GM21528 (cell line): ENCODE measurements around the gene OR6B2.
"Not testable (repeated sequence)": the region's sequence is repeated elsewhere in the genome, so short reads cannot be mapped to it uniquely, and the experiment has no call there.

Experiments
- ATAC-seq: cut with Tn5 transposase; IDR thresholded peaks from one replicate; pipeline ENCODE4 v1.9.1; 2021; ENCODE audit warnings: mild to moderate bottlenecking, moderate library complexity; ENCODE audit not compliant: unreplicated experiment, low FRiP score

Gene OR6B2

DNA sequence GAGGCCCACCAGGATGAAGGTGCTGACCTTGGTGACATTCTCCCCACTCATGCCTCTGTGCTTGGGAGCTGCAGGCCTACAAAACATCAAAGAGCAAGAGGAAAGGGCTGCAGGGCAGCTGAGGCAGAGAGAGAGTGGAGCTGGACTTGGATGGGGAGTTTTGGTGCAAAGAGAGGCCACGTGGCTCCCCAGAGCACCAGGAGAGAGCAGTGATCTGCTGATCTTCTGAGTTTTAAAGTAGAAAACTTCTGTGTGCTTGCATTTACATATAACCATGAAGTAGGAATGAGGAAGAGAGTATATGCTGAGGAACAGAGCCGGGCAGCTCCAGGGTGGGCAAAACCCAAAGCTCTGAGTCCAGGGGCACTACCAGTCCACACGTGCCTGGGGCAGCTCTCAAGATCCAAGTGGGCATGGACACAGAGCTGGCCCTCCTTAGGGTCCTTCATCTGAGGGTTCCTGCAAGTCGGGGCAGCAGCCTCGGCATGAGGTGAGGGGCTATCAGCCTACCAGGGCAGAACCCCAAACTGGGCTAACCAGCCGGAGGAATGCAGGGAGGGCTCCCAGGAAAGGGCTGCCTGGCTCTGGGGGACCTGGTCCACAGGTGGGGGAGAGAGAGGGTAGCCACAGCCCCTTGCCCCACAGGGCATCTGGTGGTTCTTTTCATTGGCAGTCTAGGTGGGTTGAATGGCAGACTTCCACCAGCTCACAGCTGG is at the start of gene OR6B2:
Gene OR6B2, minus strand, starts transcription at position 51 of the 716 bp plus-strand sequence. Its CDS starts 0 bp downstream, at position 51.
- ATAC-seq, result no peak

GRCh38 chr2:240078631-240079030 is 48.4 kb upstream of the OR6B2 start:
- ATAC-seq, result no peak

DNA sequence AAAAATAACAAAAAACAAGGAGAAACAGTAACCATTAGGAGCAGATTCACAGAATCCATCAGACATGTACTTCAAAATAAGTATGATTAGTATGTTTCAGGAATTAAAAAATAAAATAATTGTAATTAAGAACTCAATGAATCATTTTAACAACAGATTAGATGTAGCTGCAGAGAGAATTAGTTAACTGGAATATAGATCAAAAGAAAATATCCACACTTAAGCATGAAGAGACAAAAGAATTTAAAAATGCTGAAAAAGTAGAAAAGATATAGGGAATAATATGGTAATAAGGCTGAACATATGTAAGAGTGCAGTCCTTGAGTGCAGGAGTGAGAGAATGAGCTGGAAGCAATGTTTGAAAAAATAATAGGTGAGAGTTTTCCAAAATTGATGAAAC is 47.2 kb upstream of the OR6B2 start:
- no peak for ATAC-seq

DNA sequence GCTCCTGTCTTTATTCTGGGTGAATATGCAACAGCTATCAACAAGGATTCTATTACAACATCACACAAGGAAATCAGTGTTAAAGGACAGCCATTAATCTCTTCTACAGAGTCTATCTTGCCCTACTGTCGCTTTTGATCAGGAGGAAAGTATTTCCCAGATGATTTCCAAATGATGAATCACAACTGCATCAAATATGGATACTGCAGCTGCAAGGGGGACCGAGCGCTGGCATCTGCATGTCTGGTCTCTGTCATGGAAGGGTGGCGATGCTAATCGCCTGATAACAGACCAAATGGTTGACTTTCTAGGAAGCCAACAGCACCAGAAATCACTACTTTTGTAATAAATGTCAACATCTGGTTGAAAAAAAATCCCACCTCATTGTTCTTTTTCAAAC is 44.3 kb upstream of the OR6B2 start:
- no peak for ATAC-seq

DNA sequence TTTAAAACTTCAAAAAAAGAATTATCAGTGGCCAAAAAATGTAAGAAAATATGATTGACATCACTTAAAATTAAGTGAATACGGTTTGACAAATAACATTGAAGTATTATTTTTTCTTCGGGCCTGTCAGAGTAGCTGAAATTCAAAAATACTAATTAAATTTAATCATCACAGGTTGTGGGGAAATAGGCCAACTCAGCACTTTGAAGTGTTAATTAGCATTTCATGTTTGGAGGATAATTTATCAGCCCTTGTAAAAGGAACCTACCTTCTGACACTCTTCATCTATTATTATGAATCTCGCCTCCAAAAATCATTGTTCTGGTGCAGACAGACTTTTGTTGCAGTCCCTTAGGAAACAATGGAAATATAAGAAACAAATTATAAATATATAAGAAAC is 40.7 kb upstream of the OR6B2 start:
- ATAC-seq, result no peak

DNA sequence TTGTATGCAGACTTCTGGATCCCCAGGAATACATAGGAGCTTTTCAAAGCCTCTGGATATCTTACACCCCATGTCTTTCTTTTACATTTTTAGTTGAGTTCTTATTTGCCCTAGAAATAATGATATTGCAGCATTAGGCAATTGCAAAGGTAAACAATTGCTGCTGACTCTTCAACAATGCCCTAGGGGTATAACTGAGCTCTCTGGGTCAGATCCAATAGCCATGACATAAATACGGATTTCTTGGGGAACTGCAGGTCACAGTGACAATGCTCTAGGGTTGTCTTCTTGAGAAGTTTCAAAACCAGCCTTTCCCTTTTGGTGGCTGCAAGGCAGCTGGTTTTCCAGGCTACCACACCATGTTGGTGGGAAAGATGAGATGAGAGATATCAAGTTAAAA is 39.6 kb upstream of the OR6B2 start:
- no peak for ATAC-seq

DNA sequence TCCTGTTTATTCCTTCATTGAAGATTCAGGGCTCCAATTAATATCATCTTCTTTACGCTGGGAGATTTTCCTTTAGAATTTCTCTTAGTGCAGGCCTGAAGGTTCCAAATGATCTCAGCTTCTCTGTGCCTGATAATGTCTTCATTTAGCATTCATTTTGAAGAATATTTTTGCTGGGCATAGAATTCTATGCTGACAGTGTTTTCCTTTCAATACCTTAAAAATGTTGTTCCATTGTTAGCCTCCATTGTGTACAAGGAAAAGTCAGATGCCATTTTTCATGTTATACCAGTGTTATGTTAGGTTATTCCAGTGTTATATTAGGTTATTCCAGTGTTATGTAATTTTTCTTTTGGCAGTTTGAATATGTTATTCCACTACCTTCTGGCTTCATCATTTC is 38.0 kb upstream of the OR6B2 start:
- no peak for ATAC-seq

DNA sequence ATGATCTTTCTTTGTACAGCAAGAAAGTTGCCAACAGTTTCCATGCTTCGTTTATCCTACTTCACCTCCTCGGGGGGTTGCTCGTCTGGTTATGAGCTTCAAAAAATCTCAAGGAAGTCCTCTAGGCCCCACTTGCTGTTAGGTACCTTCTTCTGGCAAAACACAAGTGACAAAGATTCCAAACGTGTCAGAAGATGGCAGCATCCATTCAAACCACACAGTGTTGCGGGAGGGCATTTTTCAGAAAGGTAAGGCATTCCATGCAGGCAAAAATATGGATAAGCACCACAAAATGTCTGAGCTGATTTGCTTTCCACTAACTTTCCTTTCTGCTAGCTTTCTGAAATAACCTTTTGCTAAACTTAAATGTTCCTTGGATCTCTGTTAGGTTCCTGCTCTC is 36.3 kb upstream of the OR6B2 start:
- ATAC-seq, result no peak

DNA sequence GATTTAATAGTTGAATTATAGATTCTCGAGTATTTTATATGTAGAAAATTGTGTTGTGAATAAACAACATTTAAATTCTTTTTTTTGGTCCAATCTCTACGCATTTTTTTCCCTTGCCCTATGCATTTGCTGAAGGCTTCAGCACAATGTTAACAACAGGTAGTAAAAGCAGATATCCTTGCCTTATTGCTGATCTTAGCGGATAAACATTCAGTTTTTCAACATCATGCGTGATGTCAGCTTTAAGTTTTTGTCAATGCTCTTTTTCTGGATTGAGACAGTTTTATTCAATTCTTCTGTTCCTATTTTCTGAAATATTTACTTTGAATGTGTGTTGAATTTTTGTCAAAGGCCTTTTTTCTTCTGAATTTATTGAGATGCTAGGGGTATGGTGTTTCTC is 34.7 kb upstream of the OR6B2 start:
- no peak for ATAC-seq

DNA sequence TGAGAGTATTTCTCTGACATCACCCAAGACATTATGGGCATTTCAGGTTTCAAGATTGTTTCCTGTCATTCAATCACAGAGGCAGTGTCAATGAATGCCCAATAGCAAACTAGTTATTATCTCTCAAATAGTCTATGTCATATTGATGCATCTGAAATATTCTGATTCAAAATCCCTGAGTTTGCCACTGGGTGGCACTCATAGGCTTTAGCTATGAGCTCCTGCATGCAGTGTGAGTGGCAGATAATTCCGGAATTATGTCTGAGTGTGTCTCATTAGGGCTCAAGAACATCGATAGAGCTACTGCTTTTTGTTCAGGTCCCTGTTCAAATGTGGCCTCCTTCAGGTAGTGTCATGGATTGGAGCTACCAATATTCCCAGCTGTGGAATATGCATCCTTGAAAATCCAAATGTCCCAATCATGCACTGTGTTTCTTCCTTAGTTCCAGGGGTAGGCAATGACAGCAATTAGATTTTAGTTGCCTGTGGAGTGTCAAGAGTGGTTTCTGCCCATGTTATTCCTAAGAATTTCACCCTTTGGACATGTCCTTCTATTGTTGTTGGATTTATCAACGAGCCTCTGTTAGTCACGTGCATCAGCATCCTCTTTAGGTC is 30.9 kb upstream of the OR6B2 start:
- no peak for ATAC-seq

GRCh38 chr2:240056678-240057077 is 26.4 kb upstream of the OR6B2 start:
- ATAC-seq, result no peak

DNA sequence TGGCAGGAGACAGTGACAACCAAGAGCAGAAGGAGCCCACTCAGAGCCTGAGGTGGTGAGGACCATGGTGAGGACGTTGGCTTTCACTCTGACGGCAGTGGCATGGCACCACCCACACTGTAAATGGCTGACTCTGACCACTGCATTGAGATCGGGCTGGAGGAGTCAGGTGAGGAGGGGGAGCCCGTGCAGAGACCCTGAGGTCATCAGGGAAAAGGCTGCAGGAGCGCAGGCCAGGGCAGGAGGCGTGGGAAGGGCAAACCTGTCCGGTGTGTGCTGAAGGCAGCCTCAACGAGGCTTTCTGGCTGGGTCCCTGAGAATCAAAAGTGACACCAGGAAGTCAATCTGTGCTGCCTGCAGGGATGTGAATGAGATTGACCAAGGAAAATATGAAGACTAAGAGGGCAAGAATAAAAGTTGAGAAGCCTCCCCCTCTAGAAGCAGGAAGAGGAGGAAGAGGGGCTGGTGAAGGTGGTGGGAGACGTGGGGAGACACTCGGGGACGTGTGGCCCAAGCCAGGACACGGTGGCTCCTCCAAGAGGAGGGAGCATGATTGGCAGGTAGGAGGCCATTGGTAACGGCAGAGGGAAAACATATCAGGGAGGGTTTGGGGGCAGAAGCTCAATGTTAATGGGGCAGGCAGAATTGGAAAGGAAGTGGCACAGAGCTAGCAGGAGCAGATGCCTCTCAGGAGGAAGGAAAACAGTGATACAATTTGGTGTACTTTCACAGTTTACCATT is 25.1 kb upstream of the OR6B2 start:
- no peak for ATAC-seq

GRCh38 chr2:240053173-240054155 is 23.2 kb upstream of the OR6B2 start, which contains the start of gene OR6B3:
Gene OR6B3, minus strand, starts transcription at chr2:240053521.
- ATAC-seq, result no peak

DNA sequence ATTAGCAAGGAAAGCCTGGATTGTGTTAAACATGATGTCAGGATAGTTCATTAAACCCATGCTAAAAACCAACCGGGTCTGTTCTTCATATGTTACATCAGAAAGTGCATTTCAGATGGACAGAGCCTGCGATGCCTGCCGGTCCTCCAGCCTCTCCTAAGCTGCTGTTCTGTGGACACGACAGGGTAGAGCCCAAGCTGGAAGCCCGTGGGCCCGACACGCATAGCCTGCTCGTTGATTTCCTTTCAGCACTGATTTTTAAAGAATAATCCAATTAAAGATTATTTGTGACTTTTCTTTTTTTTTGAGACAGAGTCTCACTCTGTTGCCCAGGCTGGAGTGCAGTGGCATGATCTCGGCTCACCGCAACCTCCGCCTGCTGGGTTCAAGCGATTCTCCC is 22.3 kb upstream of the OR6B2 start:
- no peak for ATAC-seq

DNA sequence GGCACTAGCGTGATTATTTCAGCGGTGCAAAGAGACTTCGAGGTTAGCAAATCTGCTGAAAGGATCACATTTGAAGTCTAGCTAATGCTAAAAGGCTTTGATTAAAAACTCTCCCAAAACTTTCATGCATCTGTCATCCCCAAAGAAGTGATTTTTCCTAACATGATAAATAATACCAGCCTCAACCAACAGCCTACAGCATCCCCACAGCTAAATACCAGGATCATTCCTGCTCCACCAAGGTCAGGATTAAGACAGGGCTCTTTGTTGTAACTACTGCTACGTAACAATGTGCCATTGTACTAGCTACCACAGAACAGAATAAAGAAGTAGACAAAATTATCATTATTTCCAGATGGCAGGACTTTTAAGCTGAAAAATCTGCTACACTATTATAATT is 21.5 kb upstream of the OR6B2 start:
- ATAC-seq, result no peak

- no peak for ATAC-seq
These were observed 20.0 kb upstream of the OR6B2 start for GRCh38 chr2:240050278-240050677.

DNA sequence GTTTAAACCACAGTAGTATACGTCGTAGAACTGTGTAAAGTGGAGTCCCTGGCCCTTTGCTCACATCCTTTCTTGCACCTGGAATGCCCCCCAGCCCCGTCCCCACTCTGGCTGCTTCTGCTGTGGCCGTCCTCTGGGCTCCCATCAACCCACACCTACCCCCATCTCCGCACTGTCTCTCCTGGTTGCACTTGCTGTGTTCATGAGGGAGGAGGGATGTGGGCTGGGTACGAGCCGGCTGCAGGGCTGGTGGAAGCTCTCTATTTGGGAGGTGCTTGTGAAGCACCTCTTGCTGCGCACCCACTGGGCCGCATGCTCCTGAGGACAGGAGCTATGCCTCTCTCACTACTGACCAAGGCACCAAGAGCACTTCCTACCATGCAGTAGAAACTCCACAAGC is 18.0 kb upstream of the OR6B2 start:
- no peak for ATAC-seq

DNA sequence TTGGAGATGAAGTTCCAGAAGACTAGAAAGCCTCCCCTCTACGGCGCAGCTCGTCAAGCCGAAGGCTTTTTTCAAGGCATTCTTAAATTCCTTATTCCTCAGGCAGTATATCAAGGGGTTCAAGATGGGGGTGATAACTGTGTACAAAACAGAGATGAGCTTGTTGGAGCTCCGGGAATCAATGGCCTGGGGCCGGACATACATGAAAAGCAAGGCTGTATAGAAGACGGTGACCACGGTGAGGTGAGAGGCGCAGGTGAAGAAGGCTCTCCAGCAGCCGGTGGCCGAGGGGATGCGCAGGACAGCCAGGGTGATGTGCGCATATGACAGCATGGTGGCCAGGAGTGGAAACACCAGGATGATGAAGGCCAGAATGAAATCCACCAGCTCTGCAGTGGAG is 14.9 kb upstream of the OR6B2 start:
- ATAC-seq, result no peak

DNA sequence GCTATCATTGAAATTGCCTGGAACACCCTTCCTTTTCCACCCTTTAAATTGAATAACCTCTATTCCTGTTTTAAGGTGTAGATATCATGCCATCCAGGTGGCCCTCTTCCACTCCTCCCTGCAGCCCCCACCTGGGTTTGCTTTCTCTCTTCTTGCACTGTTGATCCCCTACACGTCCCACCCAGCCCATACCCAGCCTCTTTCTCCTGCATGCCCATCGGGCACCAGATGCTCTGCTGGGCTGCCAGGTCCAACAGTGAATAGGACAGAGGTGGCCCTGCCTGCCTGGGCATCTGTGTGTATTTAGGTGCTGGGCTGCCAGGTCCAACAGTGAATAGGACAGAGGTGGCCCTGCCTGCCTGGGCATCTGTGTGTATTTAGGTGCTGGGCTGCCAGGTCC is 13.9 kb upstream of the OR6B2 start:
- not testable (repeated sequence) for ATAC-seq

GRCh38 chr2:240043279-240043989 is 13.2 kb upstream of the OR6B2 start:
- no peak for ATAC-seq
